ENCODE measurements around the gene CAPRIN2.
A peak's percentile ranks its signal among the peaks of the same experiment; 100 is the strongest.

The CAPRIN2 gene

GRCh38 chr12:30769802-30770201 lies 15.1 kb upstream of the CAPRIN2 start:
- intact Hi-C loops (cut with DNase I), result no loop called here

DNA sequence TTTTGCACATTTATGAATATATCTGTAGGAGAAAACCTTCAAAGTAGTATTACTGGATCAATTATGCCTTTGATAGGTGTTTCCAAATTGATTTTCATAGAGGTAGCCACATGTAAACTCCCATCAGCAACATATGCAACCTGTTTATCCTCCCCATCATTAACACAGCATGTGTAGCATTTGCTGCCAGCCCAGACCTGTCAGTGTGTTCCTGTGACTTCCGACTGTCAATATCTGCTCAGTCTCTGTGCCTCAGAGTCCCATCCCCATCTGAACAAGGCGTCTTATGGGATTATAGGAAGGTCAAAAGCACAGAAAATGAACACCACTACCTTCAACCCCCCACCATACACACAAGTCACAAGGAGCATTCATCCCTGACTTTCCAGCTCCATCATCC lies 9.5 kb upstream of the CAPRIN2 start:
- intact Hi-C loops (cut with DNase I), result no loop called here
- no peak for DNase-seq

More at GRCh38 chr12:30769802-30770201, 15.1 kb upstream of the CAPRIN2 start:
- DNase-seq, result no peak

GRCh38 chr12:30763053-30763452 lies 8.3 kb upstream of the CAPRIN2 start:
- no peak for DNase-seq
- intact Hi-C loops (cut with DNase I), result no loop called here

DNA sequence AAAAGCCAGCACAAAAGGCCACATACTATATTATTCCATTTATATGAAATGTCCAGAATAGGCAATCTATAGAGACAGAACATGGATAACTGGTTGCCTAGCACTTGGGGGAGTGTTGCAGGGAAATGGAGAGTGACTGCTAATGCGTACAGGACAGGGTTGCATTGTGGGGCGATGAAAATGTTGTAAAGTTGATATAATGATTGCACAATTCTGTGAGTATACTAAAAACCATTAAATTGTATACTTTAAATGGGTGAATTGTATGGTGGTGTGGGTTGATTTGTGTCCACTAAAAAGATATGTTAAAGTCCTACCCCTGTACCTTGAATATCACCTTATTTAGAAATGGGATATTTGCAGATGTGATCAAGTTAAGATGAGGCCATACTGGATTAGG lies 7.0 kb upstream of the CAPRIN2 start:
- intact Hi-C loops (cut with DNase I), result no loop called here
- DNase-seq, result no peak

DNA sequence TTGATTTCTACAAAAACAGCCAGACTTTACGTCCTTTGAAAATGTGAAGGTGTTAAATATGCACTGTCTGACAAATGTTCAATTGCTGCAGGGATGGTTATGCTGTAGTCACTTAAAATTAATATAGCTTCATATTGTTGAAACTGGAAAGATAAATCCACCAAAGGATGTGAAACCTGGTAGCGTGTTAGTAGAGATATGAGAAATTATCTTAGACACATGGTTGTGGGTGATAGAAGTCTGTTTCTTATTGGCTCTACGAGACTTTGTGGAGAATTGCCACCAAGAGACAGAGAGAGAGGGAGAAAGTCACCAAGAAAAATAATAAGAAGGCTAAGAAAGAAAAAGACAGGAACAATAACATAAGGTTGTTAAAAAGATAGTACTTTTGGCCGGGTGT lies 2.6 kb upstream of the CAPRIN2 start:
- no peak for DNase-seq
- intact Hi-C loops (cut with DNase I), result no loop called here

GRCh38 chr12:30756074-30756473 lies 1.3 kb upstream of the CAPRIN2 start:
- intact Hi-C loops (cut with DNase I), result no loop called here
- DNase-seq, result peak in 3 of 42 donors; percentile 5 to 47 (median 17)

- intact Hi-C loops (cut with DNase I), result loop anchor here (2.0 kb wide), 1 partner anchor 61 kb away; the partner anchor contains the start of gene IPO8
- no peak for DNase-seq
These were observed 628 bp upstream of the CAPRIN2 start for GRCh38 chr12:30755395-30755762.

DNA sequence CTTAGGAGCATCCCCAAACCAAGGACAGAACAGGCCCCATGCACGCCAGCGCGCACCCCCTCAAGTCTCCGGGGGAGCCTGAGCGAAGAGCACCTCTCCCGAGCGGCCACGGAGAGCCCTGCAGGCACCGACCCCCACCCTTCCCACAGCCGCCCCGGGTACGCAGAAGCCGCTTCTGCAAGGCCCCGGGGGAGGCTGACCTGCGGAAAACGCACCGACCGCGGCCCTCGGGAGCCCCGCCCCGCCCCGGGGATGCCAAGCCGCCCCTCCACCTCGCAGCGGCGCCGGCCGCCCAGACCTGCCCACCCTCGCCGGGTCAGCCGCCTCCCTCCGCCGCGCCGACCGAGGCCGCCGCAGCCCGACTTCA lies 385 bp downstream of the CAPRIN2 start:
- peak in 6 of 42 donors; percentile 17 to 68 (median 46) for DNase-seq
- intact Hi-C loops (cut with DNase I), result loop anchor here (2.0 kb wide), 1 partner anchor 60 kb away; the partner anchor contains the start of gene IPO8

- DNase-seq, result peak in 12 of 42 donors; percentile 11 to 43 (median 18)
- intact Hi-C loops (cut with DNase I), result loop anchor here (2.0 kb wide), 1 partner anchor 59 kb away; the partner anchor contains the start of gene IPO8
These were observed 884 bp downstream of the CAPRIN2 start for GRCh38 chr12:30753751-30754382.

DNA sequence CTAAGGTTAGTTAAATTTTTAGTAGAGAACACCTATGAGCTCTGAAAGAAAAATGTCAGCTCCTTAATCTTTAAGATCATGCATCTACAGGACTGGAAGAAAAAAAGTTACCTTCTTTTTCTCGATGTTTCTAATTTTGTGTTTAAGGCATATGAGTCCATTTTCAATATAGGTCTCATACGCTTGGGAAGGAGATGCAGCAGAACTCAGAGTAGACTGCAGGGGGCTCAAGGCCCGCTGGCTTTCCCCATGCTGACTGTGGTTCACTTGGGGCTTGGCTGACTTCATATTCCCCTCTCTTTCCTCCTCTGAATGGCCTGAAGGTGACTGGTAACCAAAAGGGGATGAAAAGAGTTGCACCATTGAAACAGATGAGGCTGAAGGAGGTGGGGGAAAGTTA lies 1.5 kb downstream of the CAPRIN2 start:
- intact Hi-C loops (cut with DNase I), result no loop called here

DNA sequence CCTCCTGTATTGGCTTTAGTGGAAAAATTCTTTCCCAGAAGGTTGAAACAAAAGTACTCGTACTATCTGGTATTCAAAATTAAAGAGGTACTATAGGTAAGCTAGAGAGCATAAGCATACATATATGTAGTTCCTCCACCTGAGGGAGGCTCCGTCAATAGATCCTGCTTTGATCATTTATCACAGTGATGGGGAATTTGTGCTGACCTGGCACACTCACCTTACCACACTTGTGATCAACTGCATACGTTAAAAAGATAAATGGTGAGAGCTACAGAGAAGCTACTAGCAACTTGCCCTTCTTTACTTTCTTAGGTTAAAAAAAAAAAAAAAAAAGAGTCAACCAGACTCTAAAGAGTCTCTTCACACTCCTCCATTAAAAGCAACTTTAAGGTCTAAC lies 2.5 kb downstream of the CAPRIN2 start:
- DNase-seq, result no peak
- intact Hi-C loops (cut with DNase I), result no loop called here

More for the DNA sequence above, 1.5 kb downstream of the CAPRIN2 start:
- DNase-seq, result peak in 11 of 42 donors; percentile 2 to 46 (median 16)

DNA sequence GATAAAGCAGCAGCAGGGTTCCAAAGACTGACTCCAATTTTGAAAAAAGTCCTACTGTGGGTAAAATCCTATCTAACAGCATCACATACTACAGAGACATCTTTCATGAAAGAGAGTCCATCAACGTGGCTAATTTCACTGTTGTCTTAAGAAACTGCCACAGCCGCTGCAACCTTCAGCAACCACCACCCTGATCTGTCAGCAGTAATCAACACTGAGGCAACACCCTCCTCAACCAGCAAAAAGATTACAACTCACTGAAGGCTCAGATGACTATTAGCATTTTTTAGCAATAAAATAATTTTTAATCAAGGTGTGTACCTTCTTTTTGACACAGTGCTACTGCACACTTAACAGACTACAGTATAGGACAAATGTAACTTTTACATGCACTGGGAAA lies 6.6 kb downstream of the CAPRIN2 start:
- intact Hi-C loops (cut with DNase I), result no loop called here
- no peak for DNase-seq

DNA sequence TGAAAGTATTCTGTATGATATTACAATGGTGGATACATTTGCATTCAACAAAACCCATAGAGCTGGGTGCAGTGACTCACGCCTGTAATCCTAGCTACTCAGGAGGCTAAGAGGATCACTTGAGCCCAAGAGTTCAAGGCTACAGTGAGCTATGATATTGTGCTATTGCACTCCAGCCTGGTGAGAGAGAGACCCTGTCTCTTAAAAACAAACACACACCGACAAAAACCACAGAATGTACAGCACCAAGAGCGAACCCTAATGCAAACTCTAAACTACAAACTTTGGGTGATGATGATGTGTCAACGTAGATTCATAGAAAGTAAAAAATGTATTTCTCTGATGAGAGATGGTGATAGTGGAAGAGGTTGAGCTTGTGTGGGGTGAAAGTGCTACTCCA lies 8.6 kb downstream of the CAPRIN2 start:
- intact Hi-C loops (cut with DNase I), result no loop called here
- no peak for DNase-seq

DNA sequence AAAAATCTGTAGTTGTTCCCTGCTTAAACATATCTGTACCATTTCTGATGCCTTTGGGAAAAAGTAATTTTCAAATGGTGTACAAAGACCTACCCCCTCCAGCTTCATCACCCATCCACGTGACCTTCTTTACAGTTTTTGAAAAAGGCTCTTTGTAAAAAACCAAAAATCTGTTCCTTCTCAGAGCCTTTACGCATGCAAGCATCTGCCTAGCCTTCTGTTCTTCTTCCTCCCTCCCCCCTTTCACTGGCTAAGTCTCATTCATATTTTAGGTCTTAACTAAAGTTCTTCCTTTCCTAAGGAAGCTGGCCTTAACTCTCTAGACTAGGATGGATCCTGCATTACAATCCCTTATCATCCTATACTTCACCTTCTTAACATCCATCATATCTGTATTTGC lies 10.4 kb downstream of the CAPRIN2 start:
- DNase-seq, result no peak
- intact Hi-C loops (cut with DNase I), result no loop called here

DNA sequence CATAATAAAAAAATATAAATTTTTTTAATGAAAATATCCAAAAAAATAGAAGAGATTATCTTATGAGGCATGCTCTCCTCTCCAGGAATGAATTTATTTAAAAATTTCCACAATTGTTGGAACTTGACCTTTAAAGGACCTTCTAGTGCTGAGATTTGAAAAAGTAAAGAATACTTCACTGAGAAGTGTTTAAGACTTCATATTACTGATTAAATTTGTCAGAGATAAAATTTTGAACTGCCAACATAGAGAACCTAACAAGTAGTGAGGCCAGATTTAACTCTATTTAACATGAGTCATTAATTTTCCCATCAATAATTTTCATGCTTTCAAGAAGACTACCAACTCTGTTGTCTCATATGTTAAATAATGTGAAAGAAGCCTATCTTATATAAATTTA lies 14.5 kb downstream of the CAPRIN2 start:
- DNase-seq, result no peak
- intact Hi-C loops (cut with DNase I), result no loop called here

DNA sequence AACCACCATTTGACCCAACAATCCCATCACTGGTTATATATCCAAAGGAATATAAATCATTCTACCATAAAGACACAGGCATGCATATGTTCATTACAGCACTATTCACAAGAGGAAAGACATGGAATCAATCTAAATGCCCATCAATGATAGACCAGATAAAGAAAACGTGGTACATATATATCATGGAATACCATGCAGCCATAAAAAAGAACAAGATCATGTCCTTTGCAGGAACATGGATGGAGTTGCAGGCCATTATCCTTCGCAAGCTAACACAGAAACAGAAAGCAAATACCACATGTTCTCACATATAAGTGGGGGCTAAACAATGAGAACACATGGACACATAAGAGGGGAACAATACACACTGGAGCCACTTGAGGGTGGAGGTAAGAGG lies 15.7 kb downstream of the CAPRIN2 start:
- intact Hi-C loops (cut with DNase I), result no loop called here
- DNase-seq, result no peak

DNA sequence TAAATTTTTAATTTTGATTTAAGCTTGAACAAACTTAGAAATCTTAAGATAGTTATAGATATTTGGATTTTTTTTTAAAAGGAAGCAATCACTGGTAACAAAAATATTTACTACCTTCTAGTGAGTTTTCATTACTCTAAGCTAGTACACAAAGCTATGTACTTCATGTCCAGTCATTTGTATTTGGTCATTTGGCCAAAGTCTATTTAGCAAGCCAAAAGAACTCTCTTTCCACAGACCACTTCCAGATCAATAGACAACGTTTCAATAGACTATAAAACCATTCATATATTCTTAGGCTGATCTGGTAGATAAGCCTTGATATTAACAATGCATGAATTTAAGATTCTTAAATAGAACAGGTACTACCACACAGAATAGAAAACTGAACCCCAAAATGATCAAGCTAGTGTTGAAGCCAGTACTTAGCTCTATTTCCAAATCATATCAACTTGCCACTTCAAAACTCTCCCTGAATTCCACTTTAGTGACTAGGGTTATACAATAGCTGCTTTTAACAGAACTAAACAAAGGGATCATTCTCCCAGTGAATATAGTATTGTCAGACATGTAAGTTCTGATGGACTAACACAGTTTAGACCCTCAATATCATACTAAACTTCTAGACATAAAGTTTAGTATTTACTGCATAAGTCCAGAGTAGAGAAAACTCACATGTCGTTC lies 21.7 kb downstream of the CAPRIN2 start:
- intact Hi-C loops (cut with DNase I), result no loop called here
- DNase-seq, result no peak

DNA sequence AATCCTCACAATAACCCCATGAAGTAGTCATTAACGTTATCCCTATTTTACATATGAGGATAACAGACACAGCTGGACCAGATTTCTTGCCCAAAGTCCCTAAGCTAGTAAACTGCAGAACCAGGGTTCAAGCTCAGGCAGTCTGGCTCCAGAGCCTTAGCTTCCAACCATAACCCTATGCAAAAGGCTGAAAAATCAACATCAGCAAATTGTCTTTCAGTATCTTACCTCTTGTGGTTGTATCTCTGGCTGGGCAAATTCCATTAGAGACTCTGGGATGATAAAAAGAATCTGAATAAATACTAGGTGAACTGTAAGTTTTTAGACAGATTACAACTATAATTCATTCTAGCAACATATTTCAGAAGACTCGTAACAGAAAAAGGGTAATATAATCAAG lies 24.7 kb downstream of the CAPRIN2 start:
- intact Hi-C loops (cut with DNase I), result no loop called here
- no peak for DNase-seq

GRCh38 chr12:30729547-30729946 lies 25.2 kb downstream of the CAPRIN2 start:
- no peak for DNase-seq
- intact Hi-C loops (cut with DNase I), result no loop called here

GRCh38 chr12:30726647-30727046 lies 28.1 kb downstream of the CAPRIN2 start:
- intact Hi-C loops (cut with DNase I), result no loop called here
- DNase-seq, result no peak

- DNase-seq, result peak in 4 of 42 donors; percentile 6 to 44 (median 10)
- intact Hi-C loops (cut with DNase I), result no loop called here
These were observed 29.0 kb downstream of the CAPRIN2 start for GRCh38 chr12:30725739-30726138.
